ENCODE measurements around the gene IMMT. TPM values are rescaled to one million over a fixed set of nuclear protein-coding genes. Genes with fewer than 3 reads are reported as not detected.
"Not testable (repeated sequence)": the region's sequence is repeated elsewhere in the genome, so short reads cannot be mapped to it uniquely, and the experiment has no call there.

The IMMT gene
- total RNA-seq (2021): 172 and 174 TPM in 2 replicates
- percentile 94 among the genes with signal in this experiment for Bru-seq, nascent RNA
- BruChase-seq, experiment 1, labeled RNA remaining after a 2-hour chase: percentile 89 among the genes with signal in this experiment
- BruChase-seq, experiment 2, labeled RNA remaining after a 6-hour chase: percentile 92 among the genes with signal in this experiment
- long read RNA-seq, partial matches to known transcripts: 8 of 24 reads
- long read RNA-seq, other reads (novel, unspliced or antisense): 16 of 24 reads

GRCh38 chr2:86195055-86195807 lies at the start of gene IMMT:
TSS of gene IMMT (minus strand) at chr2:86195462. CDS start at chr2:86195382, 80 bp downstream.
- H3K27ac ChIP-seq (ENCODE audit: low read depth, low read length, poor library complexity, severe bottlenecking): peak within 1 kb of the TSS; percentile 99
- no peaks in the 10 kb centered on the region for H3K9me3 ChIP-seq (ENCODE audit: low read depth, low read length, poor library complexity, severe bottlenecking)
- peaks cover 10% of the 10 kb centered on the region for H3K4me1 ChIP-seq (ENCODE audit: insufficient read depth, low read length, poor library complexity, severe bottlenecking)
- TF ChIP-seq EZH2 (IDR thresholded peaks at IDR 0.05; ENCODE audit: borderline replicate concordance, low read depth, low read length, poor library complexity, severe bottlenecking) (no peak), CTCF (conservative IDR thresholded peaks at IDR 0.05; ENCODE audit: low read depth, low read length) (no peak)
- intact Hi-C loops (cut with micrococcal nuclease; ENCODE audit: unreplicated experiment): loop anchor here (1.0 kb wide), 1 partner anchor 245 kb away; no protein-coding TSS in a partner anchor
- peaks cover 3% of the 10 kb centered on the region for H3K36me3 ChIP-seq (ENCODE audit: insufficient read depth, low read length, poor library complexity, severe bottlenecking)
- no TSS peak for BruUV-seq (replicated peaks)
- no peaks in the 10 kb centered on the region for H3K27me3 ChIP-seq (replicated peaks; ENCODE audit: insufficient read depth, low read depth, low read length, poor library complexity)
- peak; percentile 98 for DNase-seq (ENCODE audit: low spot score)
- H3K4me3 ChIP-seq (ENCODE audit: low read depth, low read length, poor library complexity, severe bottlenecking): peak within 1 kb of the TSS; percentile 78
- ChIA-PET CTCF (interaction anchor here (0.5 kb wide), 1 partner anchor 9 kb away, joined by 3 read pairs; no protein-coding TSS in a partner anchor), POLR2A (ENCODE audit: low non-redundant PET) (interaction anchor here (0.7 kb wide), 1 partner anchor 197 kb away, joined by 3 read pairs; no protein-coding TSS in a partner anchor)

GRCh38 chr2:86244781-86245180 lies 49.5 kb upstream of the IMMT start:
- H3K4me3 ChIP-seq (ENCODE audit: low read depth, low read length, poor library complexity, severe bottlenecking); DNase-seq (ENCODE audit: low spot score); POLR2A ChIA-PET (ENCODE audit: low non-redundant PET); H3K27ac ChIP-seq (ENCODE audit: low read depth, low read length, poor library complexity, severe bottlenecking); H3K9me3 ChIP-seq (ENCODE audit: low read depth, low read length, poor library complexity, severe bottlenecking); intact Hi-C loops (cut with micrococcal nuclease; ENCODE audit: unreplicated experiment); BruUV-seq (replicated peaks); H3K4me1 ChIP-seq (ENCODE audit: insufficient read depth, low read length, poor library complexity, severe bottlenecking); H3K36me3 ChIP-seq (ENCODE audit: insufficient read depth, low read length, poor library complexity, severe bottlenecking); CTCF ChIA-PET; H3K27me3 ChIP-seq (replicated peaks; ENCODE audit: insufficient read depth, low read depth, low read length, poor library complexity): not testable (repeated sequence)

GRCh38 chr2:86243950-86244733 lies 48.9 kb upstream of the IMMT start:
- POLR2A ChIA-PET (ENCODE audit: low non-redundant PET): no interaction called here
- Histone ChIP-seq H3K36me3 (ENCODE audit: insufficient read depth, low read length, poor library complexity, severe bottlenecking) (no peaks in the 10 kb centered on the region), H3K4me1 (ENCODE audit: insufficient read depth, low read length, poor library complexity, severe bottlenecking) (peaks cover 13% of the 10 kb centered on the region), H3K27ac (ENCODE audit: low read depth, low read length, poor library complexity, severe bottlenecking) (no peak overlapping the region), H3K4me3 (ENCODE audit: low read depth, low read length, poor library complexity, severe bottlenecking) (no peak overlapping the region), H3K9me3 (ENCODE audit: low read depth, low read length, poor library complexity, severe bottlenecking) (no peaks in the 10 kb centered on the region), H3K27me3 (replicated peaks; ENCODE audit: insufficient read depth, low read depth, low read length, poor library complexity) (no peaks in the 10 kb centered on the region)
- intact Hi-C loops (cut with micrococcal nuclease; ENCODE audit: unreplicated experiment): no loop called here
- TF ChIP-seq CTCF (conservative IDR thresholded peaks at IDR 0.05; ENCODE audit: low read depth, low read length) (no peak), EZH2 (IDR thresholded peaks at IDR 0.05; ENCODE audit: borderline replicate concordance, low read depth, low read length, poor library complexity, severe bottlenecking) (no peak)
- no TSS peak for BruUV-seq (replicated peaks)
- no peak for DNase-seq (ENCODE audit: low spot score)
- CTCF ChIA-PET: no interaction called here

Data from A673 (cell line).